AG20443 (cell line): ENCODE data around the gene MC2R.
"Not testable (repeated sequence)": the region's sequence is repeated elsewhere in the genome, so short reads cannot be mapped to it uniquely, and the experiment has no call there.

Experiments
- DNase-seq: peaks from one replicate; pipeline ENCODE4 v3.0.0; 2012; ENCODE audit warnings: low spot score, mixed read lengths

The MC2R gene

GRCh38 chr18:13893418-13893760, 21.9 kb downstream of the MC2R start:
- no peak for DNase-seq

GRCh38 chr18:13892098-13892497, 23.2 kb downstream of the MC2R start:
- no peak for DNase-seq

- no peak for DNase-seq
Observed at GRCh38 chr18:13890761-13891361, 24.5 kb downstream of the MC2R start.

- DNase-seq = no peak
Observed at GRCh38 chr18:13889671-13890070, 25.7 kb downstream of the MC2R start.

- no peak for DNase-seq
Observed at GRCh38 chr18:13888191-13888716, 27.1 kb downstream of the MC2R start.

GRCh38 chr18:13885009-13885408, 30.3 kb downstream of the MC2R start:
- DNase-seq = no peak

GRCh38 chr18:13879937-13880336, 35.4 kb downstream of the MC2R start:
- no peak for DNase-seq

GRCh38 chr18:13879492-13879891, 35.8 kb downstream of the MC2R start:
- DNase-seq = no peak

- no peak for DNase-seq
Observed at GRCh38 chr18:13878857-13879256, 36.5 kb downstream of the MC2R start.

- DNase-seq = no peak
Observed at GRCh38 chr18:13877157-13877556, 38.2 kb downstream of the MC2R start.

GRCh38 chr18:13874558-13874957, 40.8 kb downstream of the MC2R start:
- no peak for DNase-seq

GRCh38 chr18:13872932-13873331, 42.4 kb downstream of the MC2R start:
- no peak for DNase-seq

- no peak for DNase-seq
Observed at GRCh38 chr18:13872373-13872772, 43.0 kb downstream of the MC2R start.

GRCh38 chr18:13871701-13872100, 43.6 kb downstream of the MC2R start:
- no peak for DNase-seq

- DNase-seq = no peak
Observed at GRCh38 chr18:13868501-13869271, 46.6 kb downstream of the MC2R start.

- DNase-seq = not testable (repeated sequence)
Observed at GRCh38 chr18:13862898-13863297, 52.4 kb downstream of the MC2R start.

GRCh38 chr18:13849791-13850190, 65.5 kb downstream of the MC2R start:
- DNase-seq = no peak

- no peak for DNase-seq
Observed at GRCh38 chr18:13836559-13836958, 78.8 kb downstream of the MC2R start.

- DNase-seq = no peak
Observed at GRCh38 chr18:13835202-13835601, 80.1 kb downstream of the MC2R start.

GRCh38 chr18:13834496-13835015, 80.8 kb downstream of the MC2R start:
- no peak for DNase-seq
